Measurements from ENCODE around the gene CEACAM5.

The CEACAM5 gene

GRCh38 chr19:41708481-41708880 is at the start of gene CEACAM5:
Gene CEACAM5, plus strand, starts transcription at chr19:41708626. Its CDS starts 106 bp downstream, at chr19:41708732.
- no peak for DNase-seq

- DNase-seq: no peak
Observed at GRCh38 chr19:41666075-41666474, 42.4 kb upstream of the CEACAM5 start.

GRCh38 chr19:41668315-41668714 is 40.1 kb upstream of the CEACAM5 start:
- no peak for DNase-seq

GRCh38 chr19:41670755-41671154 is 37.7 kb upstream of the CEACAM5 start:
- DNase-seq: no peak

- DNase-seq: no peak
Observed at GRCh38 chr19:41671486-41671885, 36.9 kb upstream of the CEACAM5 start.

GRCh38 chr19:41682437-41682836 is 26.0 kb upstream of the CEACAM5 start:
- no peak for DNase-seq

- DNase-seq: no peak
Observed at GRCh38 chr19:41687419-41687818, 21.0 kb upstream of the CEACAM5 start.

GRCh38 chr19:41688098-41688497 is 20.3 kb upstream of the CEACAM5 start, which contains the start of gene CEACAM7:
Gene CEACAM7, minus strand, starts transcription at chr19:41688270. Its CDS starts 105 bp downstream, at chr19:41688165.
- DNase-seq: no peak

GRCh38 chr19:41688687-41689086 is 19.7 kb upstream of the CEACAM5 start:
- no peak for DNase-seq

GRCh38 chr19:41689993-41690800 is 18.2 kb upstream of the CEACAM5 start:
- DNase-seq: no peak

GRCh38 chr19:41690801-41691065 is 17.7 kb upstream of the CEACAM5 start:
- no peak for DNase-seq

- no peak for DNase-seq
Observed at GRCh38 chr19:41691268-41691970, 17.0 kb upstream of the CEACAM5 start.

- no peak for DNase-seq
Observed at GRCh38 chr19:41694196-41694595, 14.2 kb upstream of the CEACAM5 start.

GRCh38 chr19:41694831-41695635 is 13.4 kb upstream of the CEACAM5 start:
- DNase-seq: no peak

- no peak for DNase-seq
Observed at GRCh38 chr19:41695745-41696144, 12.7 kb upstream of the CEACAM5 start.

GRCh38 chr19:41696402-41697197 is 11.8 kb upstream of the CEACAM5 start:
- no peak for DNase-seq

GRCh38 chr19:41697198-41697855 is 11.1 kb upstream of the CEACAM5 start:
- DNase-seq: no peak

GRCh38 chr19:41698746-41699230 is 9.6 kb upstream of the CEACAM5 start:
- DNase-seq: no peak

GRCh38 chr19:41699231-41699967 is 9.0 kb upstream of the CEACAM5 start:
- DNase-seq: no peak

- no peak for DNase-seq
Observed at GRCh38 chr19:41699968-41700323, 8.5 kb upstream of the CEACAM5 start.
